ENCODE measurements around the gene SFSWAP. TPM values are rescaled to one million over a fixed set of nuclear protein-coding genes. Genes with fewer than 3 reads are reported as not detected.

The SFSWAP gene
- total RNA-seq, 1 experiment from 2014 or later, result 48.1 TPM

DNA sequence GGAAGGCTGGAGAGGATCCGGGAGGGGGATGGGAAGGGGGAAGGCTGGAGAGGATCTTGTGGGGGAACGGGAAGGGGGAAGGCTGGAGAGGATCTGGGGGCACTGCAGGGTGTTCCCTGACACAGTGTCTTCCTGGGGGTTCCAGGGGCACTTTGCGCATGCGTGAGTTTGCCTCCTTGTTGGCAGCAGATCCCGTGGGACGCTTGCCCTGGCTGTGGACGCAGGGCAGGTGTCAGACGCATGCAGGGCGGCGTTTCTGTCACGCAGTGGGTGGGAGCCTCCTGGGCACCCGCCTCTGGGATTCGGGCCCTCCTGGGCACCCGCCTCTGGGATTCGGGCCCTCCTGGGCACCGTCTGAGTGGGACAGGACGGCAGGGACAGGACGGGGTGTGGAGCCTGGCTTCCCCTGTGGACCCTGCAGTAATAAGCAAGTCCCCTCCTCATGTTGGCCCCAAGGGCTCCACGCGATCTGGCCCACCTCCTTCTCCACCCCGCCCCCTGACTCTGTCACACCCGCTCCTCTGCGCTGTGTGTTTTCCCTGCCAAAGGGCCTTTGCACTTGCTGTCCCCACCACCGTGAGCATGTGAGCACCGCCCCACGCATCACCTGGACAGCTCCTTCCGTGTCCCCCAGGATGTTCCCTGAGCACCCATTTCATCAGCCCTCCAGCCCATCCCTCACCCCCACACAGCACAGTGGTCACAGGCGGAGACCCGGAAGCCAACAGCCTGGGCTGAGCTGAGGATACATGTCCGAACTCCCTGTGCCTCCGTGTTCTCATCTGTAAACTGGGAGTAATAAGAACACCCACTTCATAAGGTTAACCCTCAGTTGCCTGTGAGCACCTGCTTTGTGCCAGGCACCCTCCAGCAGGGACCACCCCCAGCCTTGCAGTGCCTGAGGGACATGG lies 121.7 kb downstream of the SFSWAP start:
- no peak overlapping the region for H2BK120ac ChIP-seq (ENCODE audit: low read depth, low read length, poor library complexity, severe bottlenecking)
- H4K8ac ChIP-seq (replicated peaks; ENCODE audit: insufficient read length, low read depth, low read length), result no peak overlapping the region
- H3K9ac ChIP-seq (ENCODE audit: extremely low read depth, insufficient read length, low read length), result no peak overlapping the region
- H3K23ac ChIP-seq (ENCODE audit: insufficient read length, low read depth, low read length), result no peak overlapping the region
- Mint-ChIP-seq H3K4me3 (peak overlapping the region in 1 of 2 experiments; percentile 35; a peak in 3 of 5 replicates), H3K27ac (peak overlapping the region in 2 of 3 experiments; percentile 44 to 87; a peak in 2 of 7 replicates), H3K27me3 (ENCODE audit: low read depth) (peaks cover 31% of the 10 kb centered on the region), H3K36me3 (ENCODE audit: insufficient read depth in 1 of 3, low read depth in 3 of 3) (peaks cover 0 to 2% (median 0%) of the 10 kb centered on the region in 3 experiments; a peak in 1 of 7 replicates), H3K9me3 (no peaks in the 10 kb centered on the region), H3K4me1 (peaks cover 2 to 22% of the 10 kb centered on the region in 2 experiments; a peak in 3 of 4 replicates)
- no peaks in the 10 kb centered on the region for H3K9me3 ChIP-seq (ENCODE audit: control insufficient read depth, low read depth, low read length)
- no peaks in the 10 kb centered on the region; the same call in 1 of the 2 replicates for H3K79me2 ChIP-seq (ENCODE audit: insufficient read depth, low read length)
- no peak overlapping the region for H3K56ac ChIP-seq (ENCODE audit: insufficient read length, low read depth, low read length)
- no peak overlapping the region for H2BK20ac ChIP-seq (ENCODE audit: low read depth, low read length, poor library complexity, severe bottlenecking)
- H3K79me1 ChIP-seq (ENCODE audit: insufficient read depth, low read depth, low read length, poor library complexity, severe bottlenecking), result no peaks in the 10 kb centered on the region
- no peak for DNase-seq
- H4K91ac ChIP-seq (ENCODE audit: insufficient read length, low read depth, low read length), result no peak overlapping the region
- TF ChIP-seq, protein P1, sequence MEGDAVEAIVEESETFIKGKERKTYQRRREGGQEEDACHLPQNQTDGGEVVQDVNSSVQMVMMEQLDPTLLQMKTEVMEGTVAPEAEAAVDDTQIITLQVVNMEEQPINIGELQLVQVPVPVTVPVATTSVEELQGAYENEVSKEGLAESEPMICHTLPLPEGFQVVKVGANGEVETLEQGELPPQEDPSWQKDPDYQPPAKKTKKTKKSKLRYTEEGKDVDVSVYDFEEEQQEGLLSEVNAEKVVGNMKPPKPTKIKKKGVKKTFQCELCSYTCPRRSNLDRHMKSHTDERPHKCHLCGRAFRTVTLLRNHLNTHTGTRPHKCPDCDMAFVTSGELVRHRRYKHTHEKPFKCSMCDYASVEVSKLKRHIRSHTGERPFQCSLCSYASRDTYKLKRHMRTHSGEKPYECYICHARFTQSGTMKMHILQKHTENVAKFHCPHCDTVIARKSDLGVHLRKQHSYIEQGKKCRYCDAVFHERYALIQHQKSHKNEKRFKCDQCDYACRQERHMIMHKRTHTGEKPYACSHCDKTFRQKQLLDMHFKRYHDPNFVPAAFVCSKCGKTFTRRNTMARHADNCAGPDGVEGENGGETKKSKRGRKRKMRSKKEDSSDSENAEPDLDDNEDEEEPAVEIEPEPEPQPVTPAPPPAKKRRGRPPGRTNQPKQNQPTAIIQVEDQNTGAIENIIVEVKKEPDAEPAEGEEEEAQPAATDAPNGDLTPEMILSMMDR (conservative IDR thresholded peaks at IDR 0.05), result no peak
- H3K4me2 ChIP-seq (ENCODE audit: insufficient read depth, insufficient read length, low read length), result no peak overlapping the region
- no CpG with 5 or more reads among the region's 31 CpGs for WGBS (ENCODE audit: extremely low coverage, insufficient read length, low lambda C conversion rate)
- peaks cover 3% of the 10 kb centered on the region for H4K20me1 ChIP-seq (ENCODE audit: control insufficient read depth, insufficient read depth, insufficient read length)
- H3K18ac ChIP-seq (ENCODE audit: insufficient read length, low read depth, low read length), result no peak overlapping the region
- H3K4me1 ChIP-seq (ENCODE audit: insufficient read depth, low read length), result no peaks in the 10 kb centered on the region
- no peak overlapping the region for H3T11ph ChIP-seq (ENCODE audit: low read length)
- H4K5ac ChIP-seq (ENCODE audit: insufficient read length, low read depth, low read length), result no peak overlapping the region
- H2BK12ac ChIP-seq (ENCODE audit: insufficient read length, low read depth, low read length), result no peak overlapping the region
- H3K27me3 ChIP-seq (ENCODE audit: insufficient read depth, low read length), result no peaks in the 10 kb centered on the region; the same call in 1 of the 2 replicates
- H3K14ac ChIP-seq (ENCODE audit: insufficient read depth, low read length), result no peak overlapping the region; the same call in 1 of the 2 replicates
- no peak overlapping the region for H2BK5ac ChIP-seq (ENCODE audit: insufficient read length, low read length)
- H2BK15ac ChIP-seq (ENCODE audit: low read depth, low read length), result no peak overlapping the region
- peaks cover 21% of the 10 kb centered on the region for H3K23me2 ChIP-seq (ENCODE audit: insufficient read length, low read depth, low read length, poor library complexity, severe bottlenecking)
- H2AFZ ChIP-seq (ENCODE audit: low read length), result no peak overlapping the region
- H3K27ac ChIP-seq (ENCODE audit: insufficient read length, low read depth, low read length), result no peak overlapping the region
- no peak overlapping the region for H2AK5ac ChIP-seq (ENCODE audit: insufficient read length, low read length)
- no peak overlapping the region for H3K4ac ChIP-seq (ENCODE audit: low read depth, low read length)

Data from H9 (cell line).